WTC11 (cell line): ENCODE results near the gene RIPPLY2. TPM values are rescaled to one million over a fixed set of nuclear protein-coding genes. Genes with fewer than 3 reads are reported as not detected.

Experiments
- ATAC-seq: fragments of 200-7000 bp; cut with Tn5 transposase; 2 replicates; pipeline ENCODE4 v1.10.0; 2021; ENCODE audit warnings: mild to moderate bottlenecking, moderate library complexity
- CTCF ChIA-PET: fragments of 300-600 bp; sonication (Branson Sonifier 250); formaldehyde crosslinking; loops from one replicate; lab custom pipeline; 2021; ENCODE audit warnings: antibody characterized with exemption; lab: Charles Lee
- POLR2A ChIA-PET: fragments of 350-600 bp; sonication (Branson Sonifier 250); formaldehyde crosslinking; loops from one replicate; lab custom pipeline; 2021; ENCODE audit warnings: antibody characterized with exemption; lab: Charles Lee
- DNase-seq: peaks from one replicate; pipeline ENCODE4 v3.0.0; 2021; ENCODE audit warnings: low spot score
- H3K27ac Mint-ChIP-seq: 2 replicates; pipeline ENCODE4 v1.8.0; 2021; ENCODE audit warnings: mixed read lengths
- H3K27me3 Mint-ChIP-seq: 2 replicates; pipeline ENCODE4 v1.8.0; 2021; ENCODE audit warnings: low read depth, mild to moderate bottlenecking, moderate library complexity, mixed read lengths
- H3K36me3 Mint-ChIP-seq: 2 replicates; pipeline ENCODE4 v1.8.0; 2021; ENCODE audit warnings: mixed read lengths
- H3K4me1 Mint-ChIP-seq: 2 replicates; pipeline ENCODE4 v1.8.0; 2022; ENCODE audit warnings: mixed read lengths
- H3K4me3 Mint-ChIP-seq: 2 replicates; pipeline ENCODE4 v1.8.0; 2021; ENCODE audit warnings: mild to moderate bottlenecking, moderate library complexity, mixed read lengths
- H3K9me3 Mint-ChIP-seq: 2 replicates; pipeline ENCODE4 v1.8.0; 2021; ENCODE audit warnings: mixed read lengths
- ATF6 ChIP-seq: sonication (generic); formaldehyde crosslinking; IDR thresholded peaks from 2 replicates; pipeline ENCODE4 v1.8.1; 2023; ENCODE audit warnings: mild to moderate bottlenecking, missing genetic modification reagents
- EMX1 ChIP-seq: fragments of 250-450 bp; sonication (Bioruptor Pico); IDR thresholded peaks from 2 replicates; pipeline ENCODE4 v1.8.0; 2021; ENCODE audit warnings: mild to moderate bottlenecking
- ESRRA ChIP-seq: sonication (generic); formaldehyde crosslinking; IDR thresholded peaks from 2 replicates; pipeline ENCODE4 v1.8.1; 2022; ENCODE audit warnings: mild to moderate bottlenecking, missing genetic modification reagents, borderline replicate concordance
- FOXP1 ChIP-seq: sonication (generic); formaldehyde crosslinking; IDR thresholded peaks from 2 replicates; pipeline ENCODE4 v1.8.0; 2022; ENCODE audit warnings: missing genetic modification reagents, mild to moderate bottlenecking, moderate library complexity, borderline replicate concordance
- JUN ChIP-seq: sonication (generic); formaldehyde crosslinking; IDR thresholded peaks from 2 replicates; pipeline ENCODE4 v1.8.0; 2023; ENCODE audit warnings: mild to moderate bottlenecking, missing genetic modification reagents
- MAX ChIP-seq: sonication (generic); formaldehyde crosslinking; IDR thresholded peaks from 2 replicates; pipeline ENCODE4 v1.8.0; 2022; ENCODE audit warnings: mild to moderate bottlenecking, missing genetic modification reagents
- NR2C2 ChIP-seq: sonication (generic); formaldehyde crosslinking; IDR thresholded peaks from 2 replicates; pipeline ENCODE4 v1.8.0; 2022; ENCODE audit warnings: mild to moderate bottlenecking, missing genetic modification reagents
- OVOL2 ChIP-seq: fragments of 250-450 bp; sonication (Bioruptor Pico); IDR thresholded peaks from 2 replicates; pipeline ENCODE4 v1.9.0; 2021; ENCODE audit warnings: mild to moderate bottlenecking, borderline replicate concordance
- PRRX2 ChIP-seq: fragments of 250-450 bp; sonication (Bioruptor Pico); IDR thresholded peaks from 2 replicates; pipeline ENCODE4 v1.8.0; 2021; ENCODE audit warnings: mild to moderate bottlenecking
- RELA ChIP-seq: sonication (generic); formaldehyde crosslinking; IDR thresholded peaks from 2 replicates; pipeline ENCODE4 v1.8.1; 2022; ENCODE audit warnings: missing genetic modification reagents, mild to moderate bottlenecking, borderline replicate concordance
- SMAD3 ChIP-seq: sonication (generic); formaldehyde crosslinking; IDR thresholded peaks from 2 replicates; pipeline ENCODE4 v1.8.0; 2022; ENCODE audit warnings: missing genetic modification reagents, mild to moderate bottlenecking, borderline replicate concordance
- TEAD4 ChIP-seq: sonication (generic); formaldehyde crosslinking; IDR thresholded peaks from 2 replicates; pipeline ENCODE4 v1.8.0; 2022; ENCODE audit warnings: mild to moderate bottlenecking, missing genetic modification reagents
- ZBTB43 ChIP-seq: sonication (generic); formaldehyde crosslinking; IDR thresholded peaks from 2 replicates; pipeline ENCODE4 v1.8.1; 2023; ENCODE audit warnings: mild to moderate bottlenecking, missing genetic modification reagents
- ZNF121 ChIP-seq: sonication (generic); formaldehyde crosslinking; IDR thresholded peaks from 2 replicates; pipeline ENCODE4 v1.8.0; 2023; ENCODE audit warnings: missing genetic modification reagents
- ZNF219 ChIP-seq: sonication (generic); formaldehyde crosslinking; IDR thresholded peaks from 2 replicates; pipeline ENCODE4 v1.8.0; 2023; ENCODE audit warnings: missing genetic modification reagents, mild to moderate bottlenecking, borderline replicate concordance
- ZNF317 ChIP-seq: sonication (generic); formaldehyde crosslinking; IDR thresholded peaks from 2 replicates; pipeline ENCODE4 v1.8.1; 2023; ENCODE audit warnings: low read depth, mild to moderate bottlenecking, moderate library complexity, missing genetic modification reagents, borderline replicate concordance
- ZNF416 ChIP-seq: fragments of 250-450 bp; sonication (Bioruptor Pico); IDR thresholded peaks from 2 replicates; pipeline ENCODE4 v1.9.0; 2021; ENCODE audit warnings: mild to moderate bottlenecking, inconsistent platforms
- total RNA-seq: library from RNA; stranded (reverse); gene quantifications from 3 replicates; pipeline ENCODE4 v1.2.3, GENCODE V29; 2021
- TF ChIP-seq, protein P1 (sequence below): sonication (generic); formaldehyde crosslinking; IDR thresholded peaks from 2 replicates; pipeline ENCODE4 v1.8.1; 2022; ENCODE audit warnings: low read depth, mild to moderate bottlenecking, moderate library complexity, missing genetic modification reagents, borderline replicate concordance
- TF ChIP-seq, protein P2 (sequence below): fragments of 200-600 bp; IDR thresholded peaks from 2 replicates; pipeline ENCODE4 v1.8.0; 2022; ENCODE audit warnings: antibody characterized with exemption
- TF ChIP-seq, protein P3 (sequence below): fragments of 250-450 bp; sonication (Bioruptor Pico); IDR thresholded peaks from 2 replicates; pipeline ENCODE4 v1.8.0; 2021; ENCODE audit warnings: mild to moderate bottlenecking

RIPPLY2 gene
- total RNA-seq, 1 experiment from 2014 or later, result 0.66 TPM

- ATAC-seq, result no peak
- Mint-ChIP-seq H3K4me1 (peaks cover 20% of the 10 kb centered on the region), H3K27ac (no peak overlapping the region), H3K27me3 (peaks cover 8% of the 10 kb centered on the region), H3K9me3 (no peaks in the 10 kb centered on the region), H3K4me3 (peak overlapping the region; percentile 96), H3K36me3 (peaks cover 11% of the 10 kb centered on the region)
- no peak for DNase-seq
- ChIA-PET POLR2A (no interaction called here), CTCF (interaction anchor here (0.7 to 1.8 kb wide), 7 partner anchors 21 to 367 kb away, joined by 3 to 7 read pairs (median 3); partner anchors contain the start of gene CEP162)
- TF ChIP-seq ESRRA (CRISPR knock-in tag) (no peak), NR2C2 (CRISPR knock-in tag) (no peak), JUN (no peak), ATF6 (CRISPR knock-in tag) (no peak), EMX1 (no peak), ZNF219 (CRISPR knock-in tag) (no peak), ZNF121 (CRISPR knock-in tag) (no peak)
- TF ChIP-seq, protein P1, sequence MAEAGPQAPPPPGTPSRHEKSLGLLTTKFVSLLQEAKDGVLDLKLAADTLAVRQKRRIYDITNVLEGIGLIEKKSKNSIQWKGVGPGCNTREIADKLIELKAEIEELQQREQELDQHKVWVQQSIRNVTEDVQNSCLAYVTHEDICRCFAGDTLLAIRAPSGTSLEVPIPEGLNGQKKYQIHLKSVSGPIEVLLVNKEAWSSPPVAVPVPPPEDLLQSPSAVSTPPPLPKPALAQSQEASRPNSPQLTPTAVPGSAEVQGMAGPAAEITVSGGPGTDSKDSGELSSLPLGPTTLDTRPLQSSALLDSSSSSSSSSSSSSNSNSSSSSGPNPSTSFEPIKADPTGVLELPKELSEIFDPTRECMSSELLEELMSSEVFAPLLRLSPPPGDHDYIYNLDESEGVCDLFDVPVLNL (CRISPR knock-in tag), result no peak
- TF ChIP-seq, protein P2, sequence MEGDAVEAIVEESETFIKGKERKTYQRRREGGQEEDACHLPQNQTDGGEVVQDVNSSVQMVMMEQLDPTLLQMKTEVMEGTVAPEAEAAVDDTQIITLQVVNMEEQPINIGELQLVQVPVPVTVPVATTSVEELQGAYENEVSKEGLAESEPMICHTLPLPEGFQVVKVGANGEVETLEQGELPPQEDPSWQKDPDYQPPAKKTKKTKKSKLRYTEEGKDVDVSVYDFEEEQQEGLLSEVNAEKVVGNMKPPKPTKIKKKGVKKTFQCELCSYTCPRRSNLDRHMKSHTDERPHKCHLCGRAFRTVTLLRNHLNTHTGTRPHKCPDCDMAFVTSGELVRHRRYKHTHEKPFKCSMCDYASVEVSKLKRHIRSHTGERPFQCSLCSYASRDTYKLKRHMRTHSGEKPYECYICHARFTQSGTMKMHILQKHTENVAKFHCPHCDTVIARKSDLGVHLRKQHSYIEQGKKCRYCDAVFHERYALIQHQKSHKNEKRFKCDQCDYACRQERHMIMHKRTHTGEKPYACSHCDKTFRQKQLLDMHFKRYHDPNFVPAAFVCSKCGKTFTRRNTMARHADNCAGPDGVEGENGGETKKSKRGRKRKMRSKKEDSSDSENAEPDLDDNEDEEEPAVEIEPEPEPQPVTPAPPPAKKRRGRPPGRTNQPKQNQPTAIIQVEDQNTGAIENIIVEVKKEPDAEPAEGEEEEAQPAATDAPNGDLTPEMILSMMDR, result no peak
Measured at GRCh38 chr6:83860359-83860755, 7.2 kb downstream of the RIPPLY2 start.

DNA sequence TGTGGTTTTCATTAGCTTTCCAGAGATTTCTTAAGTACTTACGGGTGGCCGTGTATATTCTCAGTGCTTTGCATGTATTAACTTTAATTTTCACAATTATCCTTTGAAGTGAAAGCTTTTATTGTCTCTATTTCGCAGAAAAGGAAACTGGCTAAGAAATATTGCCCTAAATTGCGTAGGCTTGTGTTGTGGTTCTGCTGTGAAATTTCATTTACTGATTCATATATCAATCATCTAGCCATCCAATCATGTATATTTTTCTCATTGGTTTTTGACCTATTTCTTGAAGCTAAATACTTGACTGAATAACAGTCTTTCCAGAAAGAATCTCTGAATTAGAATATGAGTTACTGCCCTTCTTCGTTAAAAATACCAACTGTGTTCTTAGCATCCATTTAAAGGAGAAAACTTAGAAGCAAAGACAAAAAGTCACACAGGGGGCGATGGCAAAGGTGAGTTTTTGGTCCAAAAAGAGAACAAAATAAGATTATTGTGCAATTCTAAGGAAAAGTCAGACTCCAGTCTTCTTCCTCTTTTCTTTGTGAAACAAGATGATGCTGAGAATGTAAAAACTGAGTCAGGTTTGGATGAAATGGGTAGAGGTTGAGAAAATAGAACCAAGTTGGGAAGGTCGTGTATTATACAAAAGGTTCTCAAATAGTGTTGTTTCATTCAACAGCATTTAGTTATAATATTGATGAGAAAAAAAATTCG is 7.8 kb downstream of the RIPPLY2 start:
- CTCF ChIA-PET, result interaction anchor here (1.8 kb wide), 1 partner anchor 366 kb away, joined by 7 read pairs; the partner anchor contains the start of gene CEP162
- Mint-ChIP-seq H3K27ac (no peak overlapping the region), H3K4me1 (peaks cover 20% of the 10 kb centered on the region), H3K27me3 (peaks cover 4% of the 10 kb centered on the region; the same call in 1 of the 2 replicates), H3K4me3 (peak overlapping the region; percentile 96), H3K9me3 (no peaks in the 10 kb centered on the region), H3K36me3 (peaks cover 17% of the 10 kb centered on the region)
- DNase-seq (no peak), ATAC-seq (no peak)
- POLR2A ChIA-PET, result no interaction called here
- no peak for TF ChIP-seq SMAD3 (CRISPR knock-in tag)
- TF ChIP-seq MAX, result no peak
- TF ChIP-seq ZNF317, result no peak
- TF ChIP-seq ZNF416 (CRISPR knock-in tag), result no peak
- no peak for TF ChIP-seq PRRX2 (CRISPR knock-in tag)
- TF ChIP-seq ZBTB43 (CRISPR knock-in tag), result no peak
- TF ChIP-seq RELA (CRISPR knock-in tag), result no peak
- TF ChIP-seq FOXP1, result no peak
- no peak for TF ChIP-seq OVOL2 (CRISPR knock-in tag)
- no peak for TF ChIP-seq TEAD4 (CRISPR knock-in tag)
- TF ChIP-seq, protein P3, sequence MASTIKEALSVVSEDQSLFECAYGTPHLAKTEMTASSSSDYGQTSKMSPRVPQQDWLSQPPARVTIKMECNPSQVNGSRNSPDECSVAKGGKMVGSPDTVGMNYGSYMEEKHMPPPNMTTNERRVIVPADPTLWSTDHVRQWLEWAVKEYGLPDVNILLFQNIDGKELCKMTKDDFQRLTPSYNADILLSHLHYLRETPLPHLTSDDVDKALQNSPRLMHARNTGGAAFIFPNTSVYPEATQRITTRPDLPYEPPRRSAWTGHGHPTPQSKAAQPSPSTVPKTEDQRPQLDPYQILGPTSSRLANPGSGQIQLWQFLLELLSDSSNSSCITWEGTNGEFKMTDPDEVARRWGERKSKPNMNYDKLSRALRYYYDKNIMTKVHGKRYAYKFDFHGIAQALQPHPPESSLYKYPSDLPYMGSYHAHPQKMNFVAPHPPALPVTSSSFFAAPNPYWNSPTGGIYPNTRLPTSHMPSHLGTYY (CRISPR knock-in tag), result no peak
